Choroid plexus epithelial cell (primary cell): ENCODE measurements around the gene CCNYL1.
"Not testable (repeated sequence)": the region's sequence is repeated elsewhere in the genome, so short reads cannot be mapped to it uniquely, and the experiment has no call there.

Experiments used
- DNase-seq: peaks from one replicate; pipeline ENCODE4 v3.0.0-alpha.2; 2010; ENCODE audit warnings: low read depth
- H3K4me3 ChIP-seq: 2 replicates; pipeline ENCODE4 v1.5.1; 2011; ENCODE audit warnings: low read depth, mild to moderate bottlenecking, control low read depth, low read length, moderate library complexity
- TF ChIP-seq, protein P1 (sequence below): conservative IDR thresholded peaks from 2 replicates; pipeline ENCODE4 v1.5.1; 2011; ENCODE audit warnings: low read depth, mild to moderate bottlenecking, control low read depth, inconsistent platforms, low read length, moderate library complexity

CCNYL1 gene

GRCh38 chr2:207718521-207718920, 7.1 kb downstream of the CCNYL1 start:
- no peak overlapping the region for H3K4me3 ChIP-seq
- TF ChIP-seq, protein P1, sequence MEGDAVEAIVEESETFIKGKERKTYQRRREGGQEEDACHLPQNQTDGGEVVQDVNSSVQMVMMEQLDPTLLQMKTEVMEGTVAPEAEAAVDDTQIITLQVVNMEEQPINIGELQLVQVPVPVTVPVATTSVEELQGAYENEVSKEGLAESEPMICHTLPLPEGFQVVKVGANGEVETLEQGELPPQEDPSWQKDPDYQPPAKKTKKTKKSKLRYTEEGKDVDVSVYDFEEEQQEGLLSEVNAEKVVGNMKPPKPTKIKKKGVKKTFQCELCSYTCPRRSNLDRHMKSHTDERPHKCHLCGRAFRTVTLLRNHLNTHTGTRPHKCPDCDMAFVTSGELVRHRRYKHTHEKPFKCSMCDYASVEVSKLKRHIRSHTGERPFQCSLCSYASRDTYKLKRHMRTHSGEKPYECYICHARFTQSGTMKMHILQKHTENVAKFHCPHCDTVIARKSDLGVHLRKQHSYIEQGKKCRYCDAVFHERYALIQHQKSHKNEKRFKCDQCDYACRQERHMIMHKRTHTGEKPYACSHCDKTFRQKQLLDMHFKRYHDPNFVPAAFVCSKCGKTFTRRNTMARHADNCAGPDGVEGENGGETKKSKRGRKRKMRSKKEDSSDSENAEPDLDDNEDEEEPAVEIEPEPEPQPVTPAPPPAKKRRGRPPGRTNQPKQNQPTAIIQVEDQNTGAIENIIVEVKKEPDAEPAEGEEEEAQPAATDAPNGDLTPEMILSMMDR = no peak
- DNase-seq = no peak

- H3K4me3 ChIP-seq = no peak overlapping the region
- TF ChIP-seq, protein P1 = no peak
- no peak for DNase-seq
Measured at GRCh38 chr2:207719008-207719407, 7.6 kb downstream of the CCNYL1 start.

GRCh38 chr2:207719655-207720054, 8.2 kb downstream of the CCNYL1 start:
- DNase-seq, H3K4me3 ChIP-seq: not testable (repeated sequence)

- TF ChIP-seq, protein P1 = no peak
- no peak overlapping the region for H3K4me3 ChIP-seq
- no peak for DNase-seq
Measured at GRCh38 chr2:207720517-207721187, 9.2 kb downstream of the CCNYL1 start.

DNA sequence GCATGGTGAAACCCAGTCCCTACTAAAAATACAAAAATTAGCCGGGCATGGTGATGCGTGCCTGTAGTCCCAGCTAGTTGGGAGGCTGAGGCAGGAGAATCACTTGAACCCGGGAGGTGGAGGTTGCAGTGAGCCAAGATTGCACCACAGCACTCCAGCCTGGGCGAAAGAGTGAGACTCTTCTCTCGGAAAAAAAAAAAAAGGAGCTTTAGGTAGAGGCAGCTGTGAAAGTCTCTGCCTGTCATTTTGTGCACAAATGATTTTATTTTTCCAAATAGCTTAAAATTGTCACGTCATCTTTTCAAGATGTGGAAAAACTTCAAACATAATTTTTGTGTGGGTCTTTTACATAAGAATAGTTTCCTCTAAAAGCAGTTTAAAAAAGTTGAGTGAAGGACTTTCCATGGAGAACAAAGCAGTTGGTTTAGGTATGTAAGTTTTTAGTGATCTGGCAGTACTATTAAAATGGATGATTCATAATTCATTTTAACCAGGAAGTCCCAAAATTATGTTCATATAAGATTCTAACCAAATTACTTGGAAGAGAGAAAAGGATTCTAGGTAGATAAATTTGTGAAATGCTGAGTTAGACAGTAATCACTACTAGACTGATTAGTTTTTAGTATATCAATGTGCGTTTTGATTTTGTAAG, 11.5 kb downstream of the CCNYL1 start:
- no peak overlapping the region for H3K4me3 ChIP-seq
- no peak for DNase-seq
- TF ChIP-seq, protein P1 = no peak

DNA sequence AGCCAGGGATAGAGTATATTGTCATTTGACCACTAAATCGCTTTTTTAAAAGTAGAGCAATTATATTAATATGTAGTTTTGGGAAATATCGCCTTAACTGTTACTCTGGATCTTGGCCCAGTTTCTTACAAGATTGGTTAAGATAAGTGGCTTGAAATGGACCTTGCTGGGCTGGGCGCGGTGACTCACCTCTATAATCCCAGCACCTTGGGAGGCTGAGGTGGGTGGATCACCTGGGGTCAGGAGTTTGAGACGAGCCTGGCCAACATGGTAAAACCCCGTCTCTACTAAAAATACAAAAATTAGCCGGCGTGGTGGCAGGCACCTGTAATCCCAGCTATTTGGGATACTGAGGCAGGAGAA, 12.0 kb downstream of the CCNYL1 start:
- not testable (repeated sequence) for H3K4me3 ChIP-seq, DNase-seq

DNA sequence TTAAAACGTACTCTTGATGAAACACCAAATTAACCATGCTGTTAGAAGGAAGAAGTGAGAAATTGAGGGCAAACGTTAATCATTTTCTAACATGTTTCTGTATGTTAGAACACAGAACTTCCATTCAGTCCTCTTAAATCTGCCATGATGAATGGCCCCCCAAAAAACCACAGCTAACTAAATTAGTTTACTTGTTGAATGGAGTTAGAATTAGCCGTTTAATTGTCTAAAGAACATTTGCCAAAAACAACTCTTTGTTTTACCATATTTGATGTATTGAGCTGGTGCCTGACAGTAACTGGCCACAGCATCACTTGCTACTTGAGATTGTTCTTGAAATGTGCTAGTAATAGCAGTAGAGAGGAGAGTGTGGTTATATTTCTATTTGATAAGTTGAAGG, 12.7 kb downstream of the CCNYL1 start:
- no peak for DNase-seq
- H3K4me3 ChIP-seq = no peak overlapping the region
- TF ChIP-seq, protein P1 = no peak

GRCh38 chr2:207725873-207726578, 14.6 kb downstream of the CCNYL1 start:
- TF ChIP-seq, protein P1 = no peak
- no peak for DNase-seq

More at GRCh38 chr2:207725873-207726578, 14.6 kb downstream of the CCNYL1 start:
- H3K4me3 ChIP-seq = no peak overlapping the region
